AG20443 (cell line): ENCODE results near the gene ELF4.

Experiments
- DNase-seq: peaks from one replicate; pipeline ENCODE4 v3.0.0; 2012; ENCODE audit warnings: low spot score, mixed read lengths

Gene ELF4

GRCh38 chrX:130114141-130114588 lies 3.9 kb upstream of the ELF4 start:
- DNase-seq = no peak

- peak; percentile 26 for DNase-seq
Measured at GRCh38 chrX:130111220-130112154, 1.2 kb upstream of the ELF4 start.

GRCh38 chrX:130109429-130110378 lies 593 bp downstream of the ELF4 start:
- DNase-seq = peak; percentile 18

- DNase-seq = peak; percentile 57
Measured at GRCh38 chrX:130108647-130109428, 1.5 kb downstream of the ELF4 start.

- no peak for DNase-seq
Measured at GRCh38 chrX:130106071-130106470, 4.2 kb downstream of the ELF4 start.

GRCh38 chrX:130105244-130105643 lies 5.1 kb downstream of the ELF4 start:
- DNase-seq = no peak

GRCh38 chrX:130103605-130104004 lies 6.7 kb downstream of the ELF4 start:
- DNase-seq = no peak

GRCh38 chrX:130100180-130100579 lies 10.1 kb downstream of the ELF4 start:
- DNase-seq = peak; percentile 81

- no peak for DNase-seq
Measured at GRCh38 chrX:130098210-130098552, 12.1 kb downstream of the ELF4 start.

GRCh38 chrX:130097507-130098209 lies 12.6 kb downstream of the ELF4 start:
- DNase-seq = no peak

- no peak for DNase-seq
Measured at GRCh38 chrX:130095249-130096030, 14.9 kb downstream of the ELF4 start.

- DNase-seq = no peak
Measured at GRCh38 chrX:130094696-130095095, 15.6 kb downstream of the ELF4 start.

- no peak for DNase-seq
Measured at GRCh38 chrX:130093271-130093670, 17.0 kb downstream of the ELF4 start.

GRCh38 chrX:130091980-130092522 lies 18.2 kb downstream of the ELF4 start:
- no peak for DNase-seq

- no peak for DNase-seq
Measured at GRCh38 chrX:130090364-130090763, 19.9 kb downstream of the ELF4 start.

- no peak for DNase-seq
Measured at GRCh38 chrX:130086447-130087206, 23.7 kb downstream of the ELF4 start.

- DNase-seq = peak; percentile 15
Measured at GRCh38 chrX:130085551-130086446, 24.5 kb downstream of the ELF4 start.

- no peak for DNase-seq
Measured at GRCh38 chrX:130084631-130085237, 25.6 kb downstream of the ELF4 start.
